SK-N-SH treated with all-trans-retinoic acid at 6 μM for 48 hours (cell line): Measurements from ENCODE around the gene ELOVL2.

Source experiments
- ATAC-seq: fragments of 200-7000 bp; cut with Tn5 transposase; 3 replicates; pipeline ENCODE4 v1.9.1; 2020; ENCODE audit warnings: mild to moderate bottlenecking, moderate library complexity
- ARNTL ChIP-seq: fragments of 450-650 bp; formaldehyde crosslinking; IDR thresholded peaks from 2 replicates; pipeline ENCODE4 v1.5.0; 2020; ENCODE audit warnings: low read depth, mild to moderate bottlenecking, moderate library complexity, borderline replicate concordance
- BACH2 ChIP-seq: fragments of 250-450 bp; sonication (Bioruptor Pico); IDR thresholded peaks from 2 replicates; pipeline ENCODE4 v1.9.0; 2021; ENCODE audit warnings: mild to moderate bottlenecking, borderline replicate concordance
- CSDC2 ChIP-seq: fragments of 250-450 bp; sonication (Bioruptor Pico); IDR thresholded peaks from 2 replicates; pipeline ENCODE4 v1.5.0; 2020; ENCODE audit warnings: mild to moderate bottlenecking, moderate library complexity
- CSRNP3 ChIP-seq: fragments of 250-450 bp; sonication (Bioruptor Pico); IDR thresholded peaks from 2 replicates; pipeline ENCODE4 v1.5.1; 2021; ENCODE audit warnings: mild to moderate bottlenecking, moderate library complexity
- ESRRG ChIP-seq: fragments of 250-450 bp; sonication (Bioruptor Pico); IDR thresholded peaks from 2 replicates; pipeline ENCODE4 v1.6.1; 2021; ENCODE audit warnings: mild to moderate bottlenecking
- GLIS3 ChIP-seq: fragments of 250-450 bp; sonication (Bioruptor Pico); IDR thresholded peaks from 2 replicates; pipeline ENCODE4 v1.5.0; 2020; ENCODE audit warnings: mild to moderate bottlenecking, moderate library complexity
- ISL1 ChIP-seq: fragments of 250-450 bp; sonication (Bioruptor Pico); IDR thresholded peaks from 2 replicates; pipeline ENCODE4 v2.1.2; 2022; ENCODE audit warnings: mild to moderate bottlenecking, moderate library complexity
- OSR1 ChIP-seq: fragments of 250-450 bp; sonication (Bioruptor Pico); IDR thresholded peaks from 2 replicates; pipeline ENCODE4 v1.8.0; 2022; ENCODE audit warnings: moderate library complexity, mild to moderate bottlenecking, inconsistent platforms
- PATZ1 ChIP-seq: fragments of 250-450 bp; sonication (Bioruptor Pico); IDR thresholded peaks from 2 replicates; pipeline ENCODE4 v1.8.0; 2020; ENCODE audit warnings: mild to moderate bottlenecking, moderate library complexity, borderline replicate concordance
- PPARA ChIP-seq: fragments of 250-450 bp; sonication (Bioruptor Pico); IDR thresholded peaks from 2 replicates; pipeline ENCODE4 v1.5.0; 2020; ENCODE audit warnings: mild to moderate bottlenecking, borderline replicate concordance
- SNAI2 ChIP-seq: fragments of 250-450 bp; sonication (Bioruptor Pico); IDR thresholded peaks from 2 replicates; pipeline ENCODE4 v1.5.0; 2020; ENCODE audit warnings: mild to moderate bottlenecking, moderate library complexity
- TCF4 ChIP-seq: fragments of 250-450 bp; sonication (Bioruptor Pico); IDR thresholded peaks from 2 replicates; pipeline ENCODE4 v1.8.0; 2021; ENCODE audit warnings: mild to moderate bottlenecking, moderate library complexity, borderline replicate concordance
- TOX ChIP-seq: fragments of 250-450 bp; sonication (Bioruptor Pico); IDR thresholded peaks from 2 replicates; pipeline ENCODE4 v1.8.0; 2021; ENCODE audit warnings: mild to moderate bottlenecking, moderate library complexity, borderline replicate concordance
- TSHZ2 ChIP-seq: fragments of 250-450 bp; sonication (Bioruptor Pico); IDR thresholded peaks from 2 replicates; pipeline ENCODE4 v1.5.0; 2020; ENCODE audit warnings: mild to moderate bottlenecking, moderate library complexity
- ZC3H10 ChIP-seq: fragments of 250-450 bp; sonication (Bioruptor Pico); IDR thresholded peaks from 2 replicates; pipeline ENCODE4 v1.5.1; 2021; ENCODE audit warnings: mild to moderate bottlenecking, moderate library complexity
- ZFP3 ChIP-seq: fragments of 250-450 bp; sonication (Bioruptor Pico); IDR thresholded peaks from 2 replicates; pipeline ENCODE4 v1.5.0; 2020; ENCODE audit warnings: mild to moderate bottlenecking, moderate library complexity
- ZNF565 ChIP-seq: fragments of 450-650 bp; formaldehyde crosslinking; conservative IDR thresholded peaks from 2 replicates; pipeline ENCODE4 v1.5.0; 2020; ENCODE audit warnings: low read depth, mild to moderate bottlenecking, moderate library complexity
- ZNF70 ChIP-seq: fragments of 450-650 bp; formaldehyde crosslinking; IDR thresholded peaks from 2 replicates; pipeline ENCODE4 v1.5.0; 2020; ENCODE audit warnings: mild to moderate bottlenecking, moderate library complexity
- ZNF8 ChIP-seq: fragments of 450-650 bp; formaldehyde crosslinking; IDR thresholded peaks from 2 replicates; pipeline ENCODE4 v1.5.0; 2020; ENCODE audit warnings: mild to moderate bottlenecking, moderate library complexity
- TF ChIP-seq, protein P1 (sequence below): fragments of 250-450 bp; sonication (Bioruptor Pico); IDR thresholded peaks from 2 replicates; pipeline ENCODE4 v1.8.0; 2021; ENCODE audit warnings: low read depth, mild to moderate bottlenecking, moderate library complexity, borderline replicate concordance

ELOVL2 gene

DNA sequence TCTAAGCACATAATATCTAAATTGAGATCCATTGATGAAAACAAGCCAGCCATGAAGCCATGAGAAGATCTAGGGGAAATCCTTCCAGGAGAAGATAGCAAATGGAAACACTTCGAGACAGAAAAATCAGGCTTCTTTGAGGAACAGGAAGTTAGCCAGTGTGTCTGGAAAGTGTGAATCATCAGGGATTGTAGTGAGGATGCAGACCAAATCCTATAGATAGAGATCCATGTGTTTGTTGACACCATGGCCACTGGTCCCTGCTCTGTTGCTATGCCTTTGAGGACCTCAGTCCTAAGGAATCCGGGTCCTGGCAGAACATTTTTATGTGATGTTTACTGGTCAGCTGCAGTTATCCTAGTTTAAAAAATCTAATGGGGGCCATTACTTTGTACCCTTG, 6.6 kb upstream of the ELOVL2 start:
- ATAC-seq = no peak; the same call in 1 of the 3 replicates
- no peak for TF ChIP-seq TSHZ2 (CRISPR knock-in tag)
- no peak for TF ChIP-seq CSRNP3 (CRISPR knock-in tag)
- no peak for TF ChIP-seq ESRRG (CRISPR knock-in tag)
- TF ChIP-seq ZFP3 (CRISPR knock-in tag) = no peak
- TF ChIP-seq TOX (CRISPR knock-in tag) = no peak
- no peak for TF ChIP-seq TCF4 (CRISPR knock-in tag)
- TF ChIP-seq CSDC2 (CRISPR knock-in tag) = no peak
- TF ChIP-seq, protein P1, sequence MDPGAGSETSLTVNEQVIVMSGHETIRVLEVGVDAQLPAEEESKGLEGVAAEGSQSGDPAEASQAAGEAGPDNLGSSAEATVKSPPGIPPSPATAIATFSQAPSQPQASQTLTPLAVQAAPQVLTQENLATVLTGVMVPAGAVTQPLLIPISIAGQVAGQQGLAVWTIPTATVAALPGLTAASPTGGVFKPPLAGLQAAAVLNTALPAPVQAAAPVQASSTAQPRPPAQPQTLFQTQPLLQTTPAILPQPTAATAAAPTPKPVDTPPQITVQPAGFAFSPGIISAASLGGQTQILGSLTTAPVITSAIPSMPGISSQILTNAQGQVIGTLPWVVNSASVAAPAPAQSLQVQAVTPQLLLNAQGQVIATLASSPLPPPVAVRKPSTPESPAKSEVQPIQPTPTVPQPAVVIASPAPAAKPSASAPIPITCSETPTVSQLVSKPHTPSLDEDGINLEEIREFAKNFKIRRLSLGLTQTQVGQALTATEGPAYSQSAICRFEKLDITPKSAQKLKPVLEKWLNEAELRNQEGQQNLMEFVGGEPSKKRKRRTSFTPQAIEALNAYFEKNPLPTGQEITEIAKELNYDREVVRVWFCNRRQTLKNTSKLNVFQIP (CRISPR knock-in tag) = no peak
- TF ChIP-seq PPARA (CRISPR knock-in tag) = no peak
- TF ChIP-seq ZNF8 = no peak
- TF ChIP-seq OSR1 = no peak
- TF ChIP-seq GLIS3 = no peak
- no peak for TF ChIP-seq PATZ1 (CRISPR knock-in tag)

- TF ChIP-seq ZNF565 (CRISPR knock-in tag) = no peak
- TF ChIP-seq PPARA (CRISPR knock-in tag) = no peak
- no peak for TF ChIP-seq CSDC2 (CRISPR knock-in tag)
- TF ChIP-seq ZFP3 (CRISPR knock-in tag) = no peak
- TF ChIP-seq SNAI2 (CRISPR knock-in tag) = no peak
- no peak for TF ChIP-seq ZC3H10 (CRISPR knock-in tag)
- no peak for TF ChIP-seq ZNF8
- no peak for TF ChIP-seq TCF4 (CRISPR knock-in tag)
- TF ChIP-seq ISL1 (CRISPR knock-in tag) = no peak
- no peak for TF ChIP-seq TSHZ2 (CRISPR knock-in tag)
- no peak for TF ChIP-seq OSR1
- no peak for TF ChIP-seq BACH2 (CRISPR knock-in tag)
- no peak for TF ChIP-seq ZNF70
- TF ChIP-seq ARNTL (CRISPR knock-in tag) = no peak
- TF ChIP-seq, all 23 proteins: peak for 0
- ATAC-seq = no peak
These were observed 635 bp upstream of the ELOVL2 start for GRCh38 chr6:11044712-11045167.
